Measurements from ENCODE around the gene ZNF668. TPM values are rescaled to one million over a fixed set of nuclear protein-coding genes. Genes with fewer than 3 reads are reported as not detected.
A peak's percentile ranks its signal among the peaks of the same experiment; 100 is the strongest.
"Not testable (repeated sequence)": the region's sequence is repeated elsewhere in the genome, so short reads cannot be mapped to it uniquely, and the experiment has no call there.

The ZNF668 gene
- total RNA-seq, 1 donor from 2014 or later = 3.7 TPM

GRCh38 chr16:31022544-31023251, 51.3 kb downstream of the ZNF668 start:
- no peak overlapping the region for H3K4me2 ChIP-seq
- H3K4me1 ChIP-seq = no peaks in the 10 kb centered on the region
- TF ChIP-seq CTCF (IDR thresholded peaks at IDR 0.05) (no peak), EZH2 (IDR thresholded peaks at IDR 0.05) (no peak), EZH2phosphoT487 (IDR thresholded peaks at IDR 0.05) (no peak)
- Mint-ChIP-seq H3K4me1 (no peaks in the 10 kb centered on the region), H3K4me3 (no peak overlapping the region), H3K36me3 (no peaks in the 10 kb centered on the region), H3K27me3 (ENCODE audit: insufficient read depth, low read depth) (peaks cover 7% of the 10 kb centered on the region), H3K27ac (no peak overlapping the region), H3K9me3 (peaks cover 2% of the 10 kb centered on the region)
- no peaks in the 10 kb centered on the region for H4K20me1 ChIP-seq (ENCODE audit: low read depth)
- no peaks in the 10 kb centered on the region for H3K36me3 ChIP-seq
- no peaks in the 10 kb centered on the region for H3K9me3 ChIP-seq (ENCODE audit: low read depth)
- H3K9ac ChIP-seq = no peak overlapping the region
- H3F3A ChIP-seq (ENCODE audit: low read depth) = no peaks in the 10 kb centered on the region
- no peak overlapping the region for H2AFZ ChIP-seq (replicated peaks)
- H3K4me3 ChIP-seq = no peak overlapping the region
- H3K27me3 ChIP-seq = no peaks in the 10 kb centered on the region
- H3K79me2 ChIP-seq (ENCODE audit: low read depth) = no peaks in the 10 kb centered on the region
- H3K27ac ChIP-seq = no peak overlapping the region
- no peak for DNase-seq (ENCODE audit: low spot score)

- Histone ChIP-seq H3K4me3 (no peak overlapping the region), H3K27ac (no peak overlapping the region), H3K9me3 (ENCODE audit: low read depth) (no peaks in the 10 kb centered on the region), H3K9ac (no peak overlapping the region), H3K36me3 (no peaks in the 10 kb centered on the region), H3K4me1 (no peaks in the 10 kb centered on the region), H3K27me3 (no peaks in the 10 kb centered on the region), H3K79me2 (ENCODE audit: low read depth) (no peaks in the 10 kb centered on the region), H4K20me1 (ENCODE audit: low read depth) (no peaks in the 10 kb centered on the region), H3F3A (ENCODE audit: low read depth) (no peaks in the 10 kb centered on the region), H3K4me2 (no peak overlapping the region), H2AFZ (replicated peaks) (no peak overlapping the region)
- H3K27me3 Mint-ChIP-seq (ENCODE audit: insufficient read depth, low read depth) = peaks cover 10% of the 10 kb centered on the region
- no peaks in the 10 kb centered on the region for H3K4me1 Mint-ChIP-seq
- no peak for DNase-seq (ENCODE audit: low spot score)
- H3K36me3 Mint-ChIP-seq = no peaks in the 10 kb centered on the region
- H3K9me3 Mint-ChIP-seq = peaks cover 2% of the 10 kb centered on the region
- no peak overlapping the region for H3K27ac Mint-ChIP-seq
- no peak for TF ChIP-seq CTCF (IDR thresholded peaks at IDR 0.05)
- TF ChIP-seq EZH2phosphoT487 (IDR thresholded peaks at IDR 0.05) = no peak
- no peak for TF ChIP-seq EZH2 (IDR thresholded peaks at IDR 0.05)
- no peak overlapping the region for H3K4me3 Mint-ChIP-seq
Observed at GRCh38 chr16:31020536-31020935, 53.5 kb downstream of the ZNF668 start.

- DNase-seq (ENCODE audit: low spot score); H3K79me2 ChIP-seq (ENCODE audit: low read depth); H3K4me3 Mint-ChIP-seq; H4K20me1 ChIP-seq (ENCODE audit: low read depth); H2AFZ ChIP-seq (replicated peaks); H3K4me2 ChIP-seq; H3F3A ChIP-seq (ENCODE audit: low read depth); H3K36me3 Mint-ChIP-seq; H3K36me3 ChIP-seq; H3K4me1 ChIP-seq; H3K4me3 ChIP-seq; H3K4me1 Mint-ChIP-seq; H3K27ac Mint-ChIP-seq; H3K27ac ChIP-seq; H3K9me3 ChIP-seq (ENCODE audit: low read depth); H3K9me3 Mint-ChIP-seq; H3K9ac ChIP-seq: not testable (repeated sequence)
- peaks cover 15% of the 10 kb centered on the region for H3K27me3 ChIP-seq
- H3K27me3 Mint-ChIP-seq (ENCODE audit: insufficient read depth, low read depth) = peaks cover 13% of the 10 kb centered on the region
Observed at GRCh38 chr16:31017756-31018155, 56.3 kb downstream of the ZNF668 start.

GRCh38 chr16:31016018-31016417, 58.0 kb downstream of the ZNF668 start:
- Mint-ChIP-seq H3K4me1 (peaks cover 5% of the 10 kb centered on the region), H3K27ac (no peak overlapping the region)
- H2AFZ ChIP-seq (replicated peaks) = no peak overlapping the region

GRCh38 chr16:31013292-31013691, 60.7 kb downstream of the ZNF668 start:
- H3K9me3 Mint-ChIP-seq; H3K36me3 ChIP-seq; H3K4me1 ChIP-seq; DNase-seq (ENCODE audit: low spot score); H3K4me3 Mint-ChIP-seq; H3K9ac ChIP-seq; H3K27ac ChIP-seq; H3K4me1 Mint-ChIP-seq; H3K36me3 Mint-ChIP-seq; H3K27ac Mint-ChIP-seq; H3K79me2 ChIP-seq (ENCODE audit: low read depth); H2AFZ ChIP-seq (replicated peaks); H3K4me3 ChIP-seq; H4K20me1 ChIP-seq (ENCODE audit: low read depth); H3F3A ChIP-seq (ENCODE audit: low read depth); H3K4me2 ChIP-seq; H3K9me3 ChIP-seq (ENCODE audit: low read depth): not testable (repeated sequence)
- H3K27me3 Mint-ChIP-seq (ENCODE audit: insufficient read depth, low read depth) = peaks cover 23% of the 10 kb centered on the region
- H3K27me3 ChIP-seq = peaks cover 34% of the 10 kb centered on the region

More at GRCh38 chr16:31016018-31016417, 58.0 kb downstream of the ZNF668 start:
- no peak overlapping the region for H3K4me3 ChIP-seq
- H3K27me3 ChIP-seq = peaks cover 32% of the 10 kb centered on the region
- peaks cover 2% of the 10 kb centered on the region for H3K9me3 Mint-ChIP-seq
- no peaks in the 10 kb centered on the region for H4K20me1 ChIP-seq (ENCODE audit: low read depth)
- DNase-seq (ENCODE audit: low spot score) = no peak
- H3K36me3 ChIP-seq = no peaks in the 10 kb centered on the region
- no peaks in the 10 kb centered on the region for H3K4me1 ChIP-seq
- H3K9me3 ChIP-seq (ENCODE audit: low read depth) = no peaks in the 10 kb centered on the region
- no peaks in the 10 kb centered on the region for H3K36me3 Mint-ChIP-seq
- H3K79me2 ChIP-seq (ENCODE audit: low read depth) = no peaks in the 10 kb centered on the region
- no peak overlapping the region for H3K27ac ChIP-seq
- TF ChIP-seq EZH2phosphoT487 (IDR thresholded peaks at IDR 0.05) = no peak
- peak; percentile 10 for TF ChIP-seq CTCF (IDR thresholded peaks at IDR 0.05)
- peaks cover 20% of the 10 kb centered on the region for H3K27me3 Mint-ChIP-seq (ENCODE audit: insufficient read depth, low read depth)
- no peak overlapping the region for H3K4me2 ChIP-seq
- H3K9ac ChIP-seq = no peak overlapping the region
- no peaks in the 10 kb centered on the region for H3F3A ChIP-seq (ENCODE audit: low read depth)
- H3K4me3 Mint-ChIP-seq = peak overlapping the region; percentile 33

GRCh38 chr16:31011815-31012214, 62.2 kb downstream of the ZNF668 start:
- peaks cover 21% of the 10 kb centered on the region for H3K27me3 Mint-ChIP-seq (ENCODE audit: insufficient read depth, low read depth)
- not testable (repeated sequence) for H3K9me3 Mint-ChIP-seq

More at GRCh38 chr16:31011815-31012214, 62.2 kb downstream of the ZNF668 start:
- H3K9me3 ChIP-seq (ENCODE audit: low read depth); H3K9ac ChIP-seq; H3K36me3 ChIP-seq; H2AFZ ChIP-seq (replicated peaks); H3F3A ChIP-seq (ENCODE audit: low read depth); H3K36me3 Mint-ChIP-seq; H3K4me2 ChIP-seq; H3K4me1 ChIP-seq; H4K20me1 ChIP-seq (ENCODE audit: low read depth); H3K27ac ChIP-seq; H3K4me3 ChIP-seq; DNase-seq (ENCODE audit: low spot score); H3K79me2 ChIP-seq (ENCODE audit: low read depth): not testable (repeated sequence)
- Mint-ChIP-seq H3K4me3 (peak overlapping the region; percentile 86), H3K27ac (peak overlapping the region; percentile 78), H3K4me1 (peaks cover 13% of the 10 kb centered on the region)
- peaks cover 34% of the 10 kb centered on the region for H3K27me3 ChIP-seq
